Activated CD4-positive, alpha-beta T cell treated with anti-CD3 and anti-CD28 coated beads, Interleukin-2, Interleukin-6, amounts not matched to agents 100 ng/mL and 50 ng/mL, durations not matched to agents 16 hours and 8 hours (primary cell): Measurements from ENCODE around the gene VPS13D.

Experiments
- DNase-seq: peaks from one replicate; pipeline ENCODE4 v3.0.0-alpha.2; 2020

VPS13D gene

GRCh38 chr1:12475101-12475500 is 245.3 kb downstream of the VPS13D start:
- DNase-seq, result no peak

- DNase-seq, result peak; percentile 31
Observed at GRCh38 chr1:12475530-12475934, 245.7 kb downstream of the VPS13D start.

- DNase-seq, result no peak
Observed at GRCh38 chr1:12475947-12476346, 246.1 kb downstream of the VPS13D start.

GRCh38 chr1:12477314-12477713 is 247.5 kb downstream of the VPS13D start:
- DNase-seq, result no peak

- no peak for DNase-seq
Observed at GRCh38 chr1:12477936-12478611, 248.2 kb downstream of the VPS13D start.

GRCh38 chr1:12478612-12478985 is 248.8 kb downstream of the VPS13D start:
- DNase-seq, result peak; percentile 51

GRCh38 chr1:12479311-12479710 is 249.5 kb downstream of the VPS13D start:
- DNase-seq, result no peak

- DNase-seq, result no peak
Observed at GRCh38 chr1:12480041-12480440, 250.2 kb downstream of the VPS13D start.

GRCh38 chr1:12480748-12481362 is 251.0 kb downstream of the VPS13D start:
- DNase-seq, result peak; percentile 60

- DNase-seq, result no peak
Observed at GRCh38 chr1:12481928-12482327, 252.1 kb downstream of the VPS13D start.

GRCh38 chr1:12482988-12483387 is 253.2 kb downstream of the VPS13D start:
- DNase-seq, result no peak

GRCh38 chr1:12485231-12486058 is 255.6 kb downstream of the VPS13D start:
- no peak for DNase-seq

GRCh38 chr1:12486059-12486341 is 256.2 kb downstream of the VPS13D start:
- DNase-seq, result no peak

GRCh38 chr1:12486401-12487005 is 256.7 kb downstream of the VPS13D start:
- DNase-seq, result no peak

GRCh38 chr1:12487520-12487919 is 257.7 kb downstream of the VPS13D start:
- no peak for DNase-seq

GRCh38 chr1:12488666-12489354 is 259.0 kb downstream of the VPS13D start:
- no peak for DNase-seq

- no peak for DNase-seq
Observed at GRCh38 chr1:12490532-12491142, 260.8 kb downstream of the VPS13D start.

- DNase-seq, result no peak
Observed at GRCh38 chr1:12491656-12492055, 261.8 kb downstream of the VPS13D start.

GRCh38 chr1:12495725-12496124 is 265.9 kb downstream of the VPS13D start:
- no peak for DNase-seq

- DNase-seq, result no peak
Observed at GRCh38 chr1:12496154-12496961, 266.5 kb downstream of the VPS13D start.

- DNase-seq, result no peak
Observed at GRCh38 chr1:12499539-12500240, 269.9 kb downstream of the VPS13D start.
